ENCODE measurements around the gene METTL25B.

METTL25B gene

DNA sequence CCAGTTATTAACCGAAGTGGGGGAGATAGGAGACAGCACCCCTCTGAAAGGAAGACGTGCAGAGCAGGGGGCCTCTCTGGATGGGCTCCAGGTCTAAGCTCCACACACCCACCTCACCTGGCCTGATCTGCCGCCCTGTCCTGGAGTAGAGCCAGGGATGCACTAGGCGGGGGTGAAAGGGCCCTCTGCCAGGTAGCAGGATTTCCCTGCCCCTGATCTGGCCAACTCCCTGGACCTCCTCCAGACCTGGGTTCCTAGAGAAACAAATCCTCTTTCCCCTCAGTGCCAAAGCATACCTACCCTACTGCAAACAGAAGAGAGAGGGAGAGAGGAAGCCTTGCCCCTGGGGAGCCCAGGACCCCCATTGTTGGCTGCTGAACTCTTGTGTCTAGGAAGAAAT, 24.9 kb upstream of the METTL25B start:
- Histone ChIP-seq H3K4me3 (ENCODE audit: low read length) (no peak overlapping the region), H3K27ac (ENCODE audit: low read depth, low read length) (no peak overlapping the region)
- TF ChIP-seq CTCF (IDR thresholded peaks at IDR 0.05; ENCODE audit: low read depth, low read length, poor library complexity, severe bottlenecking) (no peak), EZH2phosphoT487 (IDR thresholded peaks at IDR 0.05; ENCODE audit: borderline replicate concordance, low read length) (no peak)

DNA sequence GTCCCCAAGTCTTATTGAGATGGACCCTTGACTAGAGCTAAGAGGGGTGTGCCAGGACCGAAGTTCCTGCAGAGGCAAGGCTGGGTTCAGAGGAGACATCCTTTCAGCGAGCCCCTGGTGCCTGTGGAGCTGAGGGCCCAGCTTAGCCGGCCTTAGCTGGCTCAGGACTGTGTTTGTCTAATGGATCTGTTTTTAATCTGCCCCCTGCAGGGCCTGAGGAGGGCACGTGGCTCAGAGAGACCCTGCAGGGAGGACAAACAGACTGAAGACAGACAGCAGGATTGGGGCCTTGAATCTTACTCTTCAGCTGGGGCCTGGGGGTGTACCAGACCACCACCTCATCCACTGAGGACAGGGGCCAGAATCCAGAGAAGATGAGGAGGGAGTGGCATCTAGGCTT, 24.5 kb upstream of the METTL25B start:
- H3K4me3 ChIP-seq (ENCODE audit: low read length): no peak overlapping the region
- no peaks in the 10 kb centered on the region for H3K79me2 ChIP-seq (ENCODE audit: control insufficient read depth, low read length)
- no peaks in the 10 kb centered on the region for H4K20me1 ChIP-seq (ENCODE audit: control insufficient read depth, insufficient read depth, low read depth, low read length)
- H3K9me3 ChIP-seq (ENCODE audit: control insufficient read depth, insufficient read depth, low read length): no peaks in the 10 kb centered on the region
- H3K4me2 ChIP-seq (ENCODE audit: low read length): no peak overlapping the region
- TF ChIP-seq CTCF (IDR thresholded peaks at IDR 0.05; ENCODE audit: low read depth, low read length, poor library complexity, severe bottlenecking): peak; percentile 13
- 0 out of 2 replicates have a peak, but pooled peaks have one; percentile 26 for TF ChIP-seq EZH2phosphoT487 (IDR thresholded peaks at IDR 0.05; ENCODE audit: borderline replicate concordance, low read length)
- H3K36me3 ChIP-seq (ENCODE audit: control insufficient read depth, low read length): no peaks in the 10 kb centered on the region
- H3K4me1 ChIP-seq (ENCODE audit: control insufficient read depth, low read length): peaks cover 20% of the 10 kb centered on the region
- peaks cover 64% of the 10 kb centered on the region for H3K27me3 ChIP-seq (ENCODE audit: control insufficient read depth, low read length)
- H3K27ac ChIP-seq (ENCODE audit: low read depth, low read length): no peak overlapping the region
- no peaks in the 10 kb centered on the region for H3K9me2 ChIP-seq (replicated peaks; ENCODE audit: control insufficient read depth, low read length)
- H3F3A ChIP-seq (ENCODE audit: control insufficient read depth, insufficient read depth): no peaks in the 10 kb centered on the region

More for the DNA sequence above, 24.9 kb upstream of the METTL25B start:
- Histone ChIP-seq H3K27me3 (ENCODE audit: control insufficient read depth, low read length) (peaks cover 65% of the 10 kb centered on the region), H3K36me3 (ENCODE audit: control insufficient read depth, low read length) (no peaks in the 10 kb centered on the region), H3K9me3 (ENCODE audit: control insufficient read depth, insufficient read depth, low read length) (no peaks in the 10 kb centered on the region), H3K9me2 (replicated peaks; ENCODE audit: control insufficient read depth, low read length) (no peaks in the 10 kb centered on the region), H3K79me2 (ENCODE audit: control insufficient read depth, low read length) (no peaks in the 10 kb centered on the region), H3F3A (ENCODE audit: control insufficient read depth, insufficient read depth) (no peaks in the 10 kb centered on the region), H3K4me1 (ENCODE audit: control insufficient read depth, low read length) (peaks cover 20% of the 10 kb centered on the region), H3K4me2 (ENCODE audit: low read length) (no peak overlapping the region), H4K20me1 (ENCODE audit: control insufficient read depth, insufficient read depth, low read depth, low read length) (no peaks in the 10 kb centered on the region)

GRCh38 chr1:156704166-156704711, 24.0 kb upstream of the METTL25B start:
- Histone ChIP-seq H3K4me3 (ENCODE audit: low read length) (no peak overlapping the region), H3K36me3 (ENCODE audit: control insufficient read depth, low read length) (no peaks in the 10 kb centered on the region), H3K4me1 (ENCODE audit: control insufficient read depth, low read length) (peaks cover 20% of the 10 kb centered on the region), H4K20me1 (ENCODE audit: control insufficient read depth, insufficient read depth, low read depth, low read length) (no peaks in the 10 kb centered on the region), H3K9me2 (replicated peaks; ENCODE audit: control insufficient read depth, low read length) (no peaks in the 10 kb centered on the region), H3K9me3 (ENCODE audit: control insufficient read depth, insufficient read depth, low read length) (no peaks in the 10 kb centered on the region), H3F3A (ENCODE audit: control insufficient read depth, insufficient read depth) (no peaks in the 10 kb centered on the region), H3K79me2 (ENCODE audit: control insufficient read depth, low read length) (no peaks in the 10 kb centered on the region), H3K27me3 (ENCODE audit: control insufficient read depth, low read length) (peaks cover 61% of the 10 kb centered on the region), H3K4me2 (ENCODE audit: low read length) (no peak overlapping the region), H3K27ac (ENCODE audit: low read depth, low read length) (no peak overlapping the region)
- no peak for TF ChIP-seq EZH2phosphoT487 (IDR thresholded peaks at IDR 0.05; ENCODE audit: borderline replicate concordance, low read length)
- no peak for TF ChIP-seq CTCF (IDR thresholded peaks at IDR 0.05; ENCODE audit: low read depth, low read length, poor library complexity, severe bottlenecking)
